GM23248 (cell line): Measurements from ENCODE around the gene PEX6. TPM values are rescaled to one million over a fixed set of nuclear protein-coding genes. Genes with fewer than 3 reads are reported as not detected.
A peak's percentile ranks its signal among the peaks of the same experiment; 100 is the strongest.

Experiments
- DNase-seq: peaks from one replicate; pipeline ENCODE4 v3.0.0-alpha.2; 2015
- H2AFZ ChIP-seq: fragments of 200-600 bp; sonication (generic); 2 replicates; pipeline ENCODE4 v1.6.1; 2016; ENCODE audit warnings: antibody characterized with exemption
- H3F3A ChIP-seq: fragments of 200-600 bp; sonication (generic); 2 replicates; pipeline ENCODE4 v1.6.1; 2016; ENCODE audit warnings: mild to moderate bottlenecking, antibody characterized with exemption, mixed run types; ENCODE audit not compliant: insufficient read depth
- H3K27ac ChIP-seq: fragments of 200-600 bp; sonication (generic); 2 replicates; pipeline ENCODE4 v1.5.1; 2016; ENCODE audit warnings: mild to moderate bottlenecking
- H3K27me3 ChIP-seq: fragments of 200-600 bp; sonication (generic); replicated peaks from 2 replicates; pipeline ENCODE4 v1.6.1; 2016; ENCODE audit warnings: mild to moderate bottlenecking; ENCODE audit not compliant: insufficient read depth
- H3K36me3 ChIP-seq: fragments of 200-600 bp; sonication (generic); 2 replicates; pipeline ENCODE4 v1.6.1; 2016; ENCODE audit warnings: low read depth, mild to moderate bottlenecking
- H3K4me1 ChIP-seq: fragments of 200-600 bp; sonication (generic); 2 replicates; pipeline ENCODE4 v1.6.1; 2016; ENCODE audit warnings: mild to moderate bottlenecking; ENCODE audit not compliant: insufficient read depth
- H3K4me2 ChIP-seq: fragments of 200-600 bp; sonication (generic); one replicate; pipeline ENCODE4 v1.6.1; 2016; ENCODE audit warnings: mild to moderate bottlenecking; ENCODE audit not compliant: unreplicated experiment
- H3K4me3 ChIP-seq: fragments of 200-600 bp; sonication (generic); 2 replicates; pipeline ENCODE4 v1.5.1; 2016; ENCODE audit warnings: mild to moderate bottlenecking
- H3K79me2 ChIP-seq: fragments of 200-600 bp; sonication (generic); 2 replicates; pipeline ENCODE4 v1.6.1; 2016; ENCODE audit warnings: mild to moderate bottlenecking; ENCODE audit not compliant: insufficient read depth
- H3K9ac ChIP-seq: fragments of 200-600 bp; sonication (generic); 2 replicates; pipeline ENCODE4 v1.6.1; 2016; ENCODE audit warnings: mild to moderate bottlenecking
- H3K9me2 ChIP-seq: fragments of 200-600 bp; sonication (generic); 2 replicates; pipeline ENCODE4 v1.6.1; 2016; ENCODE audit warnings: mixed run types, mild to moderate bottlenecking, moderate library complexity; ENCODE audit not compliant: insufficient read depth
- H3K9me3 ChIP-seq: fragments of 200-600 bp; sonication (generic); one replicate; pipeline ENCODE4 v1.6.1; 2017; ENCODE audit warnings: low read depth
- H4K20me1 ChIP-seq: fragments of 200-600 bp; sonication (generic); 2 replicates; pipeline ENCODE4 v1.6.0; 2016; ENCODE audit not compliant: insufficient read depth
- EZH2 ChIP-seq: fragments of 200-600 bp; sonication (generic); IDR thresholded peaks from 2 replicates; pipeline ENCODE4 v1.6.1; 2018; ENCODE audit warnings: antibody characterized with exemption, mild to moderate bottlenecking; ENCODE audit not compliant: insufficient read depth, poor library complexity, severe bottlenecking
- EZH2phosphoT487 ChIP-seq: fragments of 200-600 bp; sonication (generic); IDR thresholded peaks from 2 replicates; pipeline ENCODE4 v1.6.1; 2018; ENCODE audit warnings: antibody characterized with exemption, moderate library complexity, mild to moderate bottlenecking, low read depth; ENCODE audit not compliant: insufficient read depth
- WGBS, 2 experiments: methylation state at CpG; one replicate each; pipeline ENCODE4 v1.1.6; 2015 to 2017; ENCODE audit warnings: low lambda C conversion rate in 2 of 2, low coverage in 1 of 2; ENCODE audit errors: missing lambda C conversion rate in 2 of 2; 5-methylcytosine and 5-hydroxymethylcytosine counted together
- in situ Hi-C: fragments of 300-500 bp; cut with MboI; formaldehyde crosslinking; loops from 2 replicates; pipeline ENCODE4 v1.15.0; 2020
- polyA plus RNA-seq: library from polyadenylated mRNA; unstranded; fragments of >200 nt; fragmentation: Nextera tagmentation; extraction: Ambion mirVana; gene quantifications from 2 replicates; pipeline ENCODE4 v1.2.1, GENCODE V29; 2016
- total RNA-seq: library from RNA; depleted of rRNA; stranded (reverse); fragments of >200 nt; shearing (Covaris generic); gene quantifications from 2 replicates; pipeline ENCODE4 v1.2.3, GENCODE V29; 2014

Gene PEX6
- total and polyA plus RNA-seq, 2 experiments from 2014 or later = 12.5 to 44.2 TPM

DNA sequence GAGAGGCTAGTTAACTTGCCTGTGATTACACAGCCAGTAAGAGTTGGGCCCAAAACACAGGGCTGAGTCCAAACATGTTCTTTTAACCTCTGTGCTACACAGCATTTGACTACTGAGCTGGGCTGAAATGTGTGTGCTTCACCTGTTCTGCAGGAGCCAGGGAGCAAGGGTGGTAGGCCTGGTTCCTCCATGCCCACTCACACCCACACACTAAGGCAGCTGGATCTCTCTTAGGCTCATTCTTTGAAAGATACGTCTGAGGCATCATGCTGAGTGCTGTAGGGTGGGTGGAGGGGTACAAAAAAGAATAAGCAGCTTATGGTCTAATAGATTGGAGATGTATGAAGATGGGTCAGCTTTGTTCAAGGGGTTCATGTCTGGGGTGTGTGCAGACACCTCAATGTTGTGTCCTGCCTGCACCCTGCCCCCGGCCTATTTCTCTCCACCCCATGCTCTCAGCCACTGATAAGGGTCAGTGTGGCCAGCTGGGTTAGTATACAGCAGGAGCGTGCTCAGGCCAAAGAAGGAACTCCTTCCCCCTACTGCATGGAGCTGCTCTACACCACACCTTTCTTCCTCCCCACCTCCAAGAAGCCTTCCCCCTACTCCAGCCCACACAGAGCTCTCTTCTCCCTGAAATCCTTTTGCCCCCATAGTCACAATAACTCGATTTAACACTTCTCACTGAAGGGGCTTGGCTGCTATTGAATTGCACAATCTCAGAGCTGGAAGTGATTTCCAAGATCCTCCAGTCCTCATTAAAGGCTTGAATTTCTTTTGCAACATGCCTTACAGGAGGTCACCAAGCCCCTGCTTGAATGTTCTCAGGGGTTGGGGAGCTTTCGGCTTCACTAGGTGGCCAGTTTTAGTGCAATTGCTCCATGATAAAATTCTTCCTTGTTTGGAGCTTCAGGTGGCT lies 8.8 kb upstream of the PEX6 start:
- H3K27me3 ChIP-seq = no peaks in the 10 kb centered on the region
- DNase-seq = no peak
- no peaks in the 10 kb centered on the region; the same call in 1 of the 2 replicates for H3K36me3 ChIP-seq
- peaks cover 20% of the 10 kb centered on the region for H3K4me1 ChIP-seq
- H4K20me1 ChIP-seq = no peaks in the 10 kb centered on the region
- H3K4me2 ChIP-seq = no peak overlapping the region
- in situ Hi-C loops = no loop called here
- TF ChIP-seq EZH2phosphoT487 (no peak), EZH2 (no peak)
- H2AFZ ChIP-seq = no peak overlapping the region
- H3K9me3 ChIP-seq = no peaks in the 10 kb centered on the region
- 60 to 61% methylated on average over 4 to 5 of the region's 5 CpGs for WGBS, 2 experiments
- 0 out of 2 replicates have a peak, but pooled peaks cover 6% of the 10 kb centered on the region for H3F3A ChIP-seq
- H3K9me2 ChIP-seq = no peaks in the 10 kb centered on the region
- peaks cover 62% of the 10 kb centered on the region for H3K79me2 ChIP-seq
- H3K4me3 ChIP-seq = no peak overlapping the region
- H3K9ac ChIP-seq = no peak overlapping the region
- H3K27ac ChIP-seq = no peak overlapping the region

DNA sequence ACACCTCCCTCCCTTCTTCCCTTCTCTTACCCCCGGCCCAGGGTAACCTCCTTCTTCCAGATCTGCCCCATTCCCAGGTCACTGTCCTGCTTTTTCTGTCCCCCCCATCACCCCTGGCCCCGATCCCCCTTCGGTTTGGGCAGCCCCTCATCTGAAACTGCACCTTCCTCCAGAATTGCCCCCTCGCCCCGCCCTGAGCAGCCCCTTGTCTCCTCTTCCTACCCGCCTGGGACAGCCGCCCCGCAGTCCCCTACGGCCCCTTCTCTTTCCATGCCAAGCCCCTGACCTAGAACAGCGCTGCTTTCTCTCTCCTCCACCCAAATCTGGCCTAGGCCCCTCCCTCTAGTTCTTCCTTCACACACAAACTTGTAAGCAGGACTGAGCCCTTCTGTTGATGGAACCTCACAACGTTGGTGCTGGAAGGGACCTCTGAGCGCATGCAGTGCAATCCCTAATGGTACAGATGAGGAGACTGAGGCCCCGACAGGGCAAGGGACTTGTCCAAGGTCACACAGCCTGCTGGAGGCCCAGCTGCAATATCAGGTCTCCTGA lies 6.0 kb upstream of the PEX6 start:
- H3K4me2 ChIP-seq = peak overlapping the region; percentile 85
- peaks cover 12% of the 10 kb centered on the region for H3F3A ChIP-seq
- peaks cover 20% of the 10 kb centered on the region for H3K4me1 ChIP-seq
- no peaks in the 10 kb centered on the region for H3K27me3 ChIP-seq
- H4K20me1 ChIP-seq = no peaks in the 10 kb centered on the region
- no peaks in the 10 kb centered on the region; the same call in 1 of the 2 replicates for H3K36me3 ChIP-seq
- H3K79me2 ChIP-seq = peaks cover 47% of the 10 kb centered on the region
- H2AFZ ChIP-seq = peak overlapping the region; percentile 78
- 6 to 12% methylated on average over 7 to 13 of the region's 13 CpGs for WGBS, 2 experiments
- peak; percentile 44 for DNase-seq
- peak overlapping the region; percentile 79 for H3K4me3 ChIP-seq
- in situ Hi-C loops = no loop called here
- no peaks in the 10 kb centered on the region for H3K9me2 ChIP-seq
- no peaks in the 10 kb centered on the region for H3K9me3 ChIP-seq
- H3K9ac ChIP-seq = peak overlapping the region; percentile 85
- TF ChIP-seq EZH2phosphoT487 (no peak), EZH2 (no peak)
- peak overlapping the region; percentile 56 for H3K27ac ChIP-seq

DNA sequence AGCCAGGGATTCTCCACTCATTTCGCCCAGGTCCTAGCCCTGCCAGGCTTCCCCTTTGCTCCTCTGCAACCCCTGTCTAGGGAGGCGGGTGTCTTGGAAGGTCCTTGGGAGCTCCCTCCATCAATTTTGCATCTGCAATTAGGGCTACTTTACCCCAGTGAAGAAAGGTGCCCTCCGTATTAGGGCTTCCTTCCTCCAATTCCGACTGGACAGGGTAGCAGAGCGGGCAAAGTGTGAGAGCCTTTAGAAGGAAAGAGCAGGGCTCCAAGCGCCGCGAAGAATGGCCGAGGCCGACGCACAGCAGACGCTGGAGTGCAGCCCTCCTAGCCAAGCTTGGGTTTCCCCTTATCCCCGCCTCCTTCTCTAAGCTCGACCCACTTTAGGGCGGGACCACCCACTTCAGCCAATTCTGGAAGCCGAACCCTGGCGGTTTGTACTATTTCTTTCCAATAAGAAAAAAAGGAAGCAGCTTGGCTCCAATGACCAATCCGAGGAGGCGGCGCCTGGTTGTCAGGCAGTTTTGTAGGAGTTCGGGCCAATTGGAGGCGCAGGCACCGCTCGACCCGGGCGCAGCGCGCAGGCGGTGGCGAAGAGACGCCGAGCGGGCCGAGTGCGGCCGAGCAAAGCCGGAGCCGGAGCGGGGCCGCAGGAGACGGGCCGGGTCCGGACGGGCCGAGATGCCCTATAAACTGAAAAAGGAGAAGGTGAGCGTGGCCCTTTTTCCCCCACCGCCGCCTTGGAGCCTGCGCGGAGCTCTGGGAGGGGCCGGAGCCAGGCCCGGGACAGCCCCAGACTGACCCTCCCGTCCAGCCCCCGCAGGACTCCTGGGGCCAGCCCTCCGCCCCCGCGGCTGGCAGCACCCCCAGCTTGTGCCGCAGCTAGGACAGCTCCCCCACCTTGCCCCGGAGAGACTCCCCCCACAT lies 5.3 kb upstream of the PEX6 start, which contains the start of gene PPP2R5D:
PPP2R5D (plus strand) TSS at position 570 of the 923 bp plus-strand sequence; CDS start at position 678, 108 bp downstream.
- H3F3A ChIP-seq = peaks cover 15% of the 10 kb centered on the region
- H3K4me1 ChIP-seq = peaks cover 25% of the 10 kb centered on the region
- H2AFZ ChIP-seq = peak within 1 kb of the TSS; percentile 88
- peak within 1 kb of the TSS; percentile 89 for H3K4me2 ChIP-seq
- H3K27me3 ChIP-seq = no peaks in the 10 kb centered on the region
- H3K36me3 ChIP-seq = no peaks in the 10 kb centered on the region; the same call in 1 of the 2 replicates
- TF ChIP-seq EZH2phosphoT487 (no peak), EZH2 (no peak)
- peaks cover 43% of the 10 kb centered on the region for H3K79me2 ChIP-seq
- H3K27ac ChIP-seq = peak within 1 kb of the TSS; percentile 60
- H3K4me3 ChIP-seq = peak within 1 kb of the TSS; percentile 79
- H3K9me3 ChIP-seq = no peaks in the 10 kb centered on the region
- H3K9me2 ChIP-seq = no peaks in the 10 kb centered on the region
- in situ Hi-C loops = no loop called here
- H3K9ac ChIP-seq = peak within 1 kb of the TSS; percentile 85
- peak; percentile 100 for DNase-seq
- 1% methylated on average over 41 to 56 of the region's 59 CpGs for WGBS, 2 experiments
- H4K20me1 ChIP-seq = no peaks in the 10 kb centered on the region

DNA sequence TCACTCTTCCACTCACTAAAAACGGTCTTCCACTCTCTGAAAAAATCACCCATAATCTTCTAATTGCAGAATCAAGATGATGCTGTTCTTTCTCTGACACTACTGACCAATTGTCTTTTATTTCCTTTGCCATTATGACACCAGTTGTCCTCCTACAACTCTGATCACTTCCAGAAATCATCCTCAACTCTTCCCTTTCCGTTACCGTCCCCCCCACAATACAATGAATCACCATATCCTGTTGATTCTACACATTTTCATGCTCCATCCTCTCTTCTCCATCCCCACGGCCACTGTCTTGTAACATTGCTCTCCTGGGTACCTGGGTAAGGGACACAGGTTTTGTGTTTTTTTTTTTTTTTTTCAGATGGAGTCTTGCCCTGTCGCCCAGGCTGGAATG lies 2.9 kb upstream of the PEX6 start:
- Histone ChIP-seq H2AFZ (no peak overlapping the region), H3K4me2 (no peak overlapping the region), H3K27ac (no peak overlapping the region), H3K4me1 (peaks cover 32% of the 10 kb centered on the region), H4K20me1 (no peaks in the 10 kb centered on the region; the same call in 1 of the 2 replicates), H3K4me3 (no peak overlapping the region), H3K9ac (no peak overlapping the region), H3K27me3 (no peaks in the 10 kb centered on the region), H3F3A (peaks cover 20% of the 10 kb centered on the region), H3K79me2 (peaks cover 42% of the 10 kb centered on the region), H3K9me2 (no peaks in the 10 kb centered on the region), H3K36me3 (no peaks in the 10 kb centered on the region; the same call in 1 of the 2 replicates), H3K9me3 (no peaks in the 10 kb centered on the region)
- TF ChIP-seq EZH2phosphoT487 = no peak
- no peak for TF ChIP-seq EZH2
- WGBS, 2 experiments = 84 to 85% methylated on average over 5 of the region's 5 CpGs
- in situ Hi-C loops = no loop called here
- no peak for DNase-seq
